HepG2 (cell line): ENCODE data around the gene USF2. TPM values are rescaled to one million over a fixed set of nuclear protein-coding genes. Genes with fewer than 3 reads are reported as not detected.

ENCODE experiments used
- DNMT3B ChIP-seq: conservative IDR thresholded peaks from 2 replicates; pipeline ENCODE4 v1.6.1; 2016; ENCODE audit warnings: missing biosample characterization, control low read depth
- GATAD2A ChIP-seq: IDR thresholded peaks from 2 replicates; pipeline ENCODE4 v1.6.1; 2016
- HOXA7 ChIP-seq: sonication (generic); formaldehyde crosslinking; IDR thresholded peaks from 2 replicates; pipeline ENCODE4 v1.8.1; 2022; ENCODE audit warnings: mild to moderate bottlenecking, missing genetic modification reagents, moderate library complexity
- ISX ChIP-seq: sonication (generic); formaldehyde crosslinking; conservative IDR thresholded peaks from 2 replicates; pipeline ENCODE4 v1.5.0; 2020; ENCODE audit warnings: missing genetic modification reagents
- KLF11 ChIP-seq: IDR thresholded peaks from 2 replicates; pipeline ENCODE4 v1.6.1; 2016; ENCODE audit warnings: missing compliant biosample characterization
- KLF6 ChIP-seq: IDR thresholded peaks from 2 replicates; pipeline ENCODE4 v1.8.0; 2016; ENCODE audit warnings: missing biosample characterization, missing genetic modification reagents
- MEIS1 ChIP-seq: sonication (generic); formaldehyde crosslinking; IDR thresholded peaks from 2 replicates; pipeline ENCODE4 v1.9.0; 2021; ENCODE audit warnings: mild to moderate bottlenecking, missing genetic modification reagents, moderate library complexity, borderline replicate concordance
- MLLT10 ChIP-seq: sonication (generic); formaldehyde crosslinking; IDR thresholded peaks from 2 replicates; pipeline ENCODE4 v1.4.0; 2020; ENCODE audit warnings: missing genetic modification reagents
- PITX1 ChIP-seq: sonication (generic); formaldehyde crosslinking; IDR thresholded peaks from 2 replicates; pipeline ENCODE4 v1.5.1; 2020; ENCODE audit warnings: mild to moderate bottlenecking, missing genetic modification reagents
- SP2 ChIP-seq: sonication (generic); formaldehyde crosslinking; IDR thresholded peaks from 2 replicates; pipeline ENCODE4 v1.5.1; 2020; ENCODE audit warnings: mild to moderate bottlenecking, missing genetic modification reagents
- ZNF138 ChIP-seq: sonication (generic); formaldehyde crosslinking; IDR thresholded peaks from 2 replicates; pipeline ENCODE4 v1.5.0; 2020; ENCODE audit warnings: mild to moderate bottlenecking, low read depth, missing genetic modification reagents
- ZNF17 ChIP-seq: sonication (generic); formaldehyde crosslinking; IDR thresholded peaks from 2 replicates; pipeline ENCODE4 v1.5.0; 2020; ENCODE audit warnings: mild to moderate bottlenecking, missing genetic modification reagents
- ZNF253 ChIP-seq: sonication (generic); formaldehyde crosslinking; IDR thresholded peaks from 2 replicates; pipeline ENCODE4 v1.8.0; 2022; ENCODE audit warnings: mild to moderate bottlenecking, missing genetic modification reagents, borderline replicate concordance
- ZNF335 ChIP-seq: sonication (generic); formaldehyde crosslinking; IDR thresholded peaks from 2 replicates; pipeline ENCODE4 v1.4.0; 2020; ENCODE audit warnings: missing genetic modification reagents
- ZNF367 ChIP-seq: sonication (generic); formaldehyde crosslinking; IDR thresholded peaks from 2 replicates; pipeline ENCODE4 v1.4.0; 2020; ENCODE audit warnings: missing genetic modification reagents, borderline replicate concordance
- ZNF431 ChIP-seq: sonication (generic); formaldehyde crosslinking; IDR thresholded peaks from 2 replicates; pipeline ENCODE4 v1.9.0; 2022; ENCODE audit warnings: missing genetic modification reagents, low read depth, mild to moderate bottlenecking, borderline replicate concordance
- ZNF446 ChIP-seq: sonication (generic); formaldehyde crosslinking; IDR thresholded peaks from 2 replicates; pipeline ENCODE4 v1.5.0; 2020; ENCODE audit warnings: mild to moderate bottlenecking, missing genetic modification reagents
- ZNF839 ChIP-seq: sonication (generic); formaldehyde crosslinking; IDR thresholded peaks from 2 replicates; pipeline ENCODE4 v1.4.0; 2020; ENCODE audit warnings: missing genetic modification reagents, mild to moderate bottlenecking, borderline replicate concordance
- ZSCAN30 ChIP-seq: sonication (generic); formaldehyde crosslinking; IDR thresholded peaks from 2 replicates; pipeline ENCODE4 v1.5.0; 2020; ENCODE audit warnings: mild to moderate bottlenecking, missing genetic modification reagents
- polyA plus RNA-seq, 8 experiments: library from polyadenylated mRNA; depleted of rRNA in 3 of 8; stranded (reverse) in 7 of 8; unstranded in 1 of 8; fragments of >200 nt; fragmentation: Illumina TruSeq in 4 of 8; extraction: Trizol in 4 of 8; gene quantifications; 2 replicates each; pipeline versions ENCODE4 v1.2.1 to v1.2.3, GENCODE V29; 2011 to 2016; ENCODE audit warnings: low read depth in 4 of 8, missing spikeins in 1 of 8, mixed read lengths in 1 of 8; ENCODE audit not compliant: insufficient read depth in 1 of 8
- total RNA-seq, 5 experiments: library from RNA; depleted of rRNA; stranded (reverse); fragments of >200 nt; fragmentation: Illumina TruSeq; extraction: Trizol; gene quantifications; 2 replicates each; pipeline ENCODE4 v1.2.3, GENCODE V29; 2016; ENCODE audit warnings: low read depth in 1 of 5
- TF ChIP-seq, protein P1 (sequence below): sonication (generic); formaldehyde crosslinking; IDR thresholded peaks from 2 replicates; pipeline ENCODE4 v1.4.0; 2020; ENCODE audit warnings: missing genetic modification reagents, borderline replicate concordance
- TF ChIP-seq, protein P2 (sequence below): sonication (generic); formaldehyde crosslinking; IDR thresholded peaks from 2 replicates; pipeline ENCODE4 v1.8.0; 2022; ENCODE audit warnings: mild to moderate bottlenecking, missing genetic modification reagents, borderline replicate concordance
- TF ChIP-seq, protein P3 (sequence below): sonication (generic); formaldehyde crosslinking; IDR thresholded peaks from 2 replicates; pipeline ENCODE4 v1.4.0; 2020; ENCODE audit warnings: mild to moderate bottlenecking, missing genetic modification reagents

The USF2 gene
- total and polyA plus RNA-seq, 2 of the 13 experiments (the other 11 are each of a cell fraction or from before 2014, with no cell fraction given): 54.9 to 106 TPM

DNA sequence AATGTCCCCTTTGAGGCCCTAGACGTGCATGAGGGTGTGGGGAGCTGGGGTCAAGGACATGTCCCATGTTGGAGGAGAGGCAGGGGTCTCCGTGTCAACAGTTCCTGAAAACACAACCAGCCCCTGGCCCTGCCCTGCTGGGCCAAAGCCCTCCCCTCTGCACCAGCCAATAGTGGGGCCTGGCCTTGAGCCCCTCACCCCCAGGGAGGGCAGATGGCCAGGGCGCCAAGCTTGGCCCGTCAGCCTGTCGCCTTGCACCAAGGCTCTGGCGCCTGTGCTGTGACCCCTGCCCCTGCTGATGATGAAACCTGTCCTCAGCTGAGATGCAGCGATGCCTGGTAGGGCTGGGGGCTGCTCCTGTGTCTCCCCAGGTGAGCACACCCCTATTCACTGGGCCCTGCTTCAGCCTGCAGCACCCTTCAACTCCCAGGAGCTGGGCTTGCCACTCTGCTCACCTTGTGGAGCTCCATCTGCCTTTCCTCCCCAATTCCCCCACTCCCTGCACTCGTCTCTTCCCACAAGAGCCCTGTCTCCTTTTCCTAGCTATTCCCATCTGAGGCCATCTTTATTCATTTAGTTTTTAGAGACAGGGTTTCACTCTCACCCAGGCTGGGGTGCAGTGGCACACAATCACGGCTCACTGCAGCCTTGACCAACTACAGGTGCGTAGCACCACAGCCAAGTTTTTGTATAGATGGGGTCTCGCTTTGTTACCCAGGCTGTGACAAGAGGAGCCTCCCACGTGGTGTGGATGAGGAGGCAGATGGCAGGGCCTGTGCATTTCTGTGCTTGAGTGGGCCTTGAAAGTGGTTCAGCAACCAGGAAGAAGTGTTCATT lies 11.4 kb downstream of the USF2 start (continued):
- TF ChIP-seq, protein P1, sequence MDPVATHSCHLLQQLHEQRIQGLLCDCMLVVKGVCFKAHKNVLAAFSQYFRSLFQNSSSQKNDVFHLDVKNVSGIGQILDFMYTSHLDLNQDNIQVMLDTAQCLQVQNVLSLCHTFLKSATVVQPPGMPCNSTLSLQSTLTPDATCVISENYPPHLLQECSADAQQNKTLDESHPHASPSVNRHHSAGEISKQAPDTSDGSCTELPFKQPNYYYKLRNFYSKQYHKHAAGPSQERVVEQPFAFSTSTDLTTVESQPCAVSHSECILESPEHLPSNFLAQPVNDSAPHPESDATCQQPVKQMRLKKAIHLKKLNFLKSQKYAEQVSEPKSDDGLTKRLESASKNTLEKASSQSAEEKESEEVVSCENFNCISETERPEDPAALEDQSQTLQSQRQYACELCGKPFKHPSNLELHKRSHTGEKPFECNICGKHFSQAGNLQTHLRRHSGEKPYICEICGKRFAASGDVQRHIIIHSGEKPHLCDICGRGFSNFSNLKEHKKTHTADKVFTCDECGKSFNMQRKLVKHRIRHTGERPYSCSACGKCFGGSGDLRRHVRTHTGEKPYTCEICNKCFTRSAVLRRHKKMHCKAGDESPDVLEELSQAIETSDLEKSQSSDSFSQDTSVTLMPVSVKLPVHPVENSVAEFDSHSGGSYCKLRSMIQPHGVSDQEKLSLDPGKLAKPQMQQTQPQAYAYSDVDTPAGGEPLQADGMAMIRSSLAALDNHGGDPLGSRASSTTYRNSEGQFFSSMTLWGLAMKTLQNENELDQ (CRISPR knock-in tag): no peak
- TF ChIP-seq MEIS1 (CRISPR knock-in tag): no peak; the same call in 1 of the 2 replicates
- no peak for TF ChIP-seq ZNF839
- no peak for TF ChIP-seq HOXA7
- TF ChIP-seq ZNF367 (CRISPR knock-in tag): no peak
- TF ChIP-seq, protein P2, sequence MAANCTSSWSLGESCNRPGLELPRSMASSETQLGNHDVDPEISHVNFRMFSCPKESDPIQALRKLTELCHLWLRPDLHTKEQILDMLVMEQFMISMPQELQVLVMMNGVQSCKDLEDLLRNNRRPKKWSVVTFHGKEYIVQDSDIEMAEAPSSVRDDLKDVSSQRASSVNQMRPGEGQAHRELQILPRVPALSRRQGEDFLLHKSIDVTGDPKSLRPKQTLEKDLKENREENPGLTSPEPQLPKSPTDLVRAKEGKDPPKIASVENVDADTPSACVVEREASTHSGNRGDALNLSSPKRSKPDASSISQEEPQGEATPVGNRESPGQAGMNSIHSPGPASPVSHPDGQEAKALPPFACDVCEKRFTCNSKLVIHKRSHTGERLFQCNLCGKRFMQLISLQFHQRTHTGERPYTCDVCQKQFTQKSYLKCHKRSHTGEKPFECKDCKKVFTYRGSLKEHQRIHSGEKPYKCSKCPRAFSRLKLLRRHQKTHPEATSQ (CRISPR knock-in tag): no peak; the same call in 1 of the 2 replicates
- TF ChIP-seq GATAD2A (CRISPR knock-in tag): no peak; the same call in none of the 2 replicates
- TF ChIP-seq ISX (CRISPR knock-in tag): no peak
- no peak for TF ChIP-seq KLF6 (CRISPR knock-in tag)
- TF ChIP-seq, protein P3, sequence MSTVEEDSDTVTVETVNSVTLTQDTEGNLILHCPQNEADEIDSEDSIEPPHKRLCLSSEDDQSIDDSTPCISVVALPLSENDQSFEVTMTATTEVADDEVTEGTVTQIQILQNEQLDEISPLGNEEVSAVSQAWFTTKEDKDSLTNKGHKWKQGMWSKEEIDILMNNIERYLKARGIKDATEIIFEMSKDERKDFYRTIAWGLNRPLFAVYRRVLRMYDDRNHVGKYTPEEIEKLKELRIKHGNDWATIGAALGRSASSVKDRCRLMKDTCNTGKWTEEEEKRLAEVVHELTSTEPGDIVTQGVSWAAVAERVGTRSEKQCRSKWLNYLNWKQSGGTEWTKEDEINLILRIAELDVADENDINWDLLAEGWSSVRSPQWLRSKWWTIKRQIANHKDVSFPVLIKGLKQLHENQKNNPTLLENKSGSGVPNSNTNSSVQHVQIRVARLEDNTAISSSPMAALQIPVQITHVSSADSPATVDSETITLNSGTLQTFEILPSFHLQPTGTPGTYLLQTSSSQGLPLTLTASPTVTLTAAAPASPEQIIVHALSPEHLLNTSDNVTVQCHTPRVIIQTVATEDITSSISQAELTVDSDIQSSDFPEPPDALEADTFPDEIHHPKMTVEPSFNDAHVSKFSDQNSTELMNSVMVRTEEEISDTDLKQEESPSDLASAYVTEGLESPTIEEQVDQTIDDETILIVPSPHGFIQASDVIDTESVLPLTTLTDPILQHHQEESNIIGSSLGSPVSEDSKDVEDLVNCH: no peak
- TF ChIP-seq ZNF446 (CRISPR knock-in tag): no peak
- no peak for TF ChIP-seq DNMT3B (CRISPR knock-in tag)
- peak; percentile 51; the same call in 1 of the 2 replicates for TF ChIP-seq PITX1 (CRISPR knock-in tag)
- no peak for TF ChIP-seq ZNF138 (CRISPR knock-in tag)
- no peak for TF ChIP-seq SP2 (CRISPR knock-in tag)
- TF ChIP-seq ZNF431: no peak
- TF ChIP-seq ZNF335 (CRISPR knock-in tag): no peak
- no peak for TF ChIP-seq KLF11 (CRISPR knock-in tag)
- TF ChIP-seq ZNF17 (CRISPR knock-in tag): no peak
- TF ChIP-seq ZNF253 (CRISPR knock-in tag): no peak
- no peak for TF ChIP-seq MLLT10
- no peak for TF ChIP-seq ZSCAN30 (CRISPR knock-in tag)
